NT2/D1 (cell line): Measurements from ENCODE around the gene KLF7.

Experiments
- SUZ12 ChIP-seq: IDR thresholded peaks from 2 replicates; pipeline ENCODE4 v1.6.1; 2011; ENCODE audit not compliant: insufficient read length, insufficient read depth; ENCODE audit errors: extremely low read depth
- YY1 ChIP-seq: IDR thresholded peaks from 2 replicates; pipeline ENCODE4 v1.6.1; 2011; ENCODE audit not compliant: insufficient read length, insufficient read depth
- ZNF274 ChIP-seq: IDR thresholded peaks from 2 replicates; pipeline ENCODE4 v1.6.1; 2011; ENCODE audit warnings: mild to moderate bottlenecking, low read depth, low read length

DNA sequence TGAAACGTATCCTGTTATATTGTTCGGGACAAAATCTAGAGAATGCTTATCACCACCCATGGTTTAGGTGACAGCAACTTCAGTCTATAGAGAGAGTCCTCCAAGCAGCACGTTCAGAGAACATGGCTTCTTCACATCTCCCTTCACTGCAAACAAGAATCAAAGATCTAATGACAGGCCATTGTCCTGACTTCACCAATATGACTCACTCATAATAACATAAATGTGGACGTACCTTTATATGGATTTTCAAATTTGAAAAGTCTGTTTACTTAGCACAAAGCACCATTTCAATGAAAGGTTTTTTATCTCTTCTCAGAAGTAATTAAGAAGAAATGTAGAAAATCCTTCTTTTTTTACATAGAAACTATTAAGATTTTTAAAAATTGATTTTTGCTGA, 46.7 kb downstream of the KLF7 start:
- TF ChIP-seq SUZ12 (no peak), YY1 (no peak), ZNF274 (no peak)
